Measurements from ENCODE around the gene ZNF780A. TPM values are rescaled to one million over a fixed set of nuclear protein-coding genes. Genes with fewer than 3 reads are reported as not detected.

Gene ZNF780A
- polyA plus RNA-seq, 1 donor from 2014 or later = 7.4 TPM

- Histone ChIP-seq H3K79me2 (replicated peaks; ENCODE audit: insufficient read depth, low read length) (no peaks in the 10 kb centered on the region), H3K9ac (ENCODE audit: low read length) (no peak overlapping the region), H3K27ac (ENCODE audit: low read length) (no peak overlapping the region), H3K27me3 (ENCODE audit: insufficient read depth, low read depth, low read length) (no peaks in the 10 kb centered on the region), H3K4me2 (ENCODE audit: low read length) (no peak overlapping the region), H3F3A (ENCODE audit: insufficient read depth, low read length, poor library complexity, severe bottlenecking) (no peaks in the 10 kb centered on the region), H4K20me1 (ENCODE audit: insufficient read depth) (no peaks in the 10 kb centered on the region), H3K9me3 (ENCODE audit: low read length) (no peaks in the 10 kb centered on the region), H3K36me3 (ENCODE audit: insufficient read depth, low read length) (peaks cover 26% of the 10 kb centered on the region), H2AFZ (ENCODE audit: low read depth, low read length) (no peak overlapping the region), H3K9me2 (ENCODE audit: insufficient read depth, low read length) (no peaks in the 10 kb centered on the region), H3K4me3 (ENCODE audit: low read length) (no peak overlapping the region)
- TF ChIP-seq CTCF (IDR thresholded peaks at IDR 0.05; ENCODE audit: poor library complexity, severe bottlenecking) (no peak), MXI1 (conservative IDR thresholded peaks at IDR 0.05; ENCODE audit: poor library complexity, severe bottlenecking) (no peak), REST (IDR thresholded peaks at IDR 0.05; ENCODE audit: borderline replicate concordance) (no peak), EZH2 (IDR thresholded peaks at IDR 0.05; ENCODE audit: borderline replicate concordance, insufficient read depth, low read length, poor library complexity, severe bottlenecking) (no peak), EP300 (conservative IDR thresholded peaks at IDR 0.05; ENCODE audit: poor library complexity, severe bottlenecking) (no peak), TAF1 (IDR thresholded peaks at IDR 0.05; ENCODE audit: low read depth) (no peak), SMC3 (conservative IDR thresholded peaks at IDR 0.05; ENCODE audit: poor library complexity) (no peak), RAD21 (conservative IDR thresholded peaks at IDR 0.05) (no peak), POLR2AphosphoS5 (IDR thresholded peaks at IDR 0.05) (no peak)
Observed at GRCh38 chr19:40080289-40080688, 10.5 kb downstream of the ZNF780A start.

- Histone ChIP-seq H3K4me2 (ENCODE audit: low read length) (no peak overlapping the region), H3K9ac (ENCODE audit: low read length) (no peak overlapping the region), H3F3A (ENCODE audit: insufficient read depth, low read length, poor library complexity, severe bottlenecking) (no peaks in the 10 kb centered on the region), H3K4me3 (ENCODE audit: low read length) (no peak overlapping the region), H4K20me1 (ENCODE audit: insufficient read depth) (no peaks in the 10 kb centered on the region), H2AFZ (ENCODE audit: low read depth, low read length) (no peak overlapping the region), H3K9me2 (ENCODE audit: insufficient read depth, low read length) (no peaks in the 10 kb centered on the region), H3K27me3 (ENCODE audit: insufficient read depth, low read depth, low read length) (no peaks in the 10 kb centered on the region), H3K36me3 (ENCODE audit: insufficient read depth, low read length) (peaks cover 32% of the 10 kb centered on the region), H3K9me3 (ENCODE audit: low read length) (no peaks in the 10 kb centered on the region), H3K27ac (ENCODE audit: low read length) (no peak overlapping the region), H3K79me2 (replicated peaks; ENCODE audit: insufficient read depth, low read length) (no peaks in the 10 kb centered on the region)
- TF ChIP-seq EZH2 (IDR thresholded peaks at IDR 0.05; ENCODE audit: borderline replicate concordance, insufficient read depth, low read length, poor library complexity, severe bottlenecking) = no peak
- TF ChIP-seq REST (IDR thresholded peaks at IDR 0.05; ENCODE audit: borderline replicate concordance) = no peak
- TF ChIP-seq CTCF (IDR thresholded peaks at IDR 0.05; ENCODE audit: poor library complexity, severe bottlenecking) = no peak
- no peak for TF ChIP-seq MXI1 (conservative IDR thresholded peaks at IDR 0.05; ENCODE audit: poor library complexity, severe bottlenecking)
- no peak for TF ChIP-seq TAF1 (IDR thresholded peaks at IDR 0.05; ENCODE audit: low read depth)
- no peak for TF ChIP-seq EP300 (conservative IDR thresholded peaks at IDR 0.05; ENCODE audit: poor library complexity, severe bottlenecking)
- TF ChIP-seq SMC3 (conservative IDR thresholded peaks at IDR 0.05; ENCODE audit: poor library complexity) = no peak
- TF ChIP-seq RAD21 (conservative IDR thresholded peaks at IDR 0.05) = no peak
- no peak for TF ChIP-seq POLR2AphosphoS5 (IDR thresholded peaks at IDR 0.05)
Observed at GRCh38 chr19:40078377-40078776, 12.4 kb downstream of the ZNF780A start.

Data from neural cell (in vitro differentiated cells).